HK-2 (cell line): ENCODE data around the gene MAMDC2.

ENCODE experiments used
- DNase-seq: peaks from one replicate; pipeline ENCODE4 v3.0.0-alpha.2; 2018; ENCODE audit not compliant: unreplicated experiment

The MAMDC2 gene

GRCh38 chr9:70106571-70106970 lies 62.9 kb downstream of the MAMDC2 start:
- no peak for DNase-seq

GRCh38 chr9:70107558-70107957 lies 63.9 kb downstream of the MAMDC2 start:
- no peak for DNase-seq

GRCh38 chr9:70108181-70108580 lies 64.5 kb downstream of the MAMDC2 start:
- no peak for DNase-seq

GRCh38 chr9:70110194-70111041 lies 66.8 kb downstream of the MAMDC2 start:
- DNase-seq = no peak

GRCh38 chr9:70111042-70111602 lies 67.5 kb downstream of the MAMDC2 start:
- no peak for DNase-seq

GRCh38 chr9:70111641-70112236 lies 68.1 kb downstream of the MAMDC2 start:
- DNase-seq = no peak

GRCh38 chr9:70112981-70113380 lies 69.3 kb downstream of the MAMDC2 start:
- DNase-seq = no peak

- no peak for DNase-seq
Observed at GRCh38 chr9:70113403-70114022, 69.9 kb downstream of the MAMDC2 start.

- no peak for DNase-seq
Observed at GRCh38 chr9:70114898-70115297, 71.2 kb downstream of the MAMDC2 start.

GRCh38 chr9:70117835-70118319 lies 74.2 kb downstream of the MAMDC2 start:
- no peak for DNase-seq

GRCh38 chr9:70119786-70120185 lies 76.1 kb downstream of the MAMDC2 start:
- no peak for DNase-seq

GRCh38 chr9:70120834-70121510 lies 77.3 kb downstream of the MAMDC2 start:
- DNase-seq = peak; percentile 48

GRCh38 chr9:70121818-70122436 lies 78.3 kb downstream of the MAMDC2 start:
- no peak for DNase-seq

- no peak for DNase-seq
Observed at GRCh38 chr9:70123695-70124094, 80.0 kb downstream of the MAMDC2 start.

GRCh38 chr9:70125621-70126263 lies 82.1 kb downstream of the MAMDC2 start:
- DNase-seq = no peak

- DNase-seq = no peak
Observed at GRCh38 chr9:70127036-70127435, 83.4 kb downstream of the MAMDC2 start.

- DNase-seq = no peak
Observed at GRCh38 chr9:70127540-70128416, 84.1 kb downstream of the MAMDC2 start.

- DNase-seq = no peak
Observed at GRCh38 chr9:70130266-70130665, 86.6 kb downstream of the MAMDC2 start.

- no peak for DNase-seq
Observed at GRCh38 chr9:70131296-70131695, 87.6 kb downstream of the MAMDC2 start.
